Measurements from ENCODE around the gene TIAM1.

DNA sequence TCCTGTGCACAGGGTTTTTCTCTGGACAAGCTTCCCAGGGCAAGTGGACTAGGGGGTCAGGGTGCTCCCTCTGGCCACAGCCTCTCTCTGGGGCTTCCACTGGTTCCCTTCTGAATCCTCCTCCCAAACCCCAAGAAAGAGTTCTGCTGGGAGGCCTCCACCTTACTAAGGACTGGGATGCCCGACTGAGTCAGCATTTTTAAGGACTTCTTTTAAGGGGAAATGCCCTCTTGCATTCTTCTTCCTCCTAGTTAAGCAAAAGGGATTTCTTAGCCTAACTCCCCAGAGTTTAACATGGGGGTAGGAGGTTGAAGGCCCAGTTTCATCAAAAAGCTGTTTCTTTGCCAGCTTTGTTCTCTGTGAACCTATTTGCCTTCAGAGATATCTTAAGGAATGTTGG lies 206.1 kb downstream of the TIAM1 start:
- TF ChIP-seq, protein P1, sequence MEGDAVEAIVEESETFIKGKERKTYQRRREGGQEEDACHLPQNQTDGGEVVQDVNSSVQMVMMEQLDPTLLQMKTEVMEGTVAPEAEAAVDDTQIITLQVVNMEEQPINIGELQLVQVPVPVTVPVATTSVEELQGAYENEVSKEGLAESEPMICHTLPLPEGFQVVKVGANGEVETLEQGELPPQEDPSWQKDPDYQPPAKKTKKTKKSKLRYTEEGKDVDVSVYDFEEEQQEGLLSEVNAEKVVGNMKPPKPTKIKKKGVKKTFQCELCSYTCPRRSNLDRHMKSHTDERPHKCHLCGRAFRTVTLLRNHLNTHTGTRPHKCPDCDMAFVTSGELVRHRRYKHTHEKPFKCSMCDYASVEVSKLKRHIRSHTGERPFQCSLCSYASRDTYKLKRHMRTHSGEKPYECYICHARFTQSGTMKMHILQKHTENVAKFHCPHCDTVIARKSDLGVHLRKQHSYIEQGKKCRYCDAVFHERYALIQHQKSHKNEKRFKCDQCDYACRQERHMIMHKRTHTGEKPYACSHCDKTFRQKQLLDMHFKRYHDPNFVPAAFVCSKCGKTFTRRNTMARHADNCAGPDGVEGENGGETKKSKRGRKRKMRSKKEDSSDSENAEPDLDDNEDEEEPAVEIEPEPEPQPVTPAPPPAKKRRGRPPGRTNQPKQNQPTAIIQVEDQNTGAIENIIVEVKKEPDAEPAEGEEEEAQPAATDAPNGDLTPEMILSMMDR (IDR thresholded peaks at IDR 0.05 in 4 of 5, conservative IDR thresholded peaks at IDR 0.05 in 1 of 5) = no peak
- TF ChIP-seq POLR2A (IDR thresholded peaks at IDR 0.05) = no peak

Measured in gastrocnemius medialis (tissue), 4 donors.